COLO829 (cell line): ENCODE results near the gene LHFPL2.
"Not testable (repeated sequence)": the region's sequence is repeated elsewhere in the genome, so short reads cannot be mapped to it uniquely, and the experiment has no call there.

Experiments
- DNase-seq: peaks from one replicate; pipeline ENCODE4 v3.0.0; 2012; ENCODE audit warnings: low spot score

The LHFPL2 gene, protein sequence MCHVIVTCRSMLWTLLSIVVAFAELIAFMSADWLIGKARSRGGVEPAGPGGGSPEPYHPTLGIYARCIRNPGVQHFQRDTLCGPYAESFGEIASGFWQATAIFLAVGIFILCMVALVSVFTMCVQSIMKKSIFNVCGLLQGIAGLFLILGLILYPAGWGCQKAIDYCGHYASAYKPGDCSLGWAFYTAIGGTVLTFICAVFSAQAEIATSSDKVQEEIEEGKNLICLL

DNA sequence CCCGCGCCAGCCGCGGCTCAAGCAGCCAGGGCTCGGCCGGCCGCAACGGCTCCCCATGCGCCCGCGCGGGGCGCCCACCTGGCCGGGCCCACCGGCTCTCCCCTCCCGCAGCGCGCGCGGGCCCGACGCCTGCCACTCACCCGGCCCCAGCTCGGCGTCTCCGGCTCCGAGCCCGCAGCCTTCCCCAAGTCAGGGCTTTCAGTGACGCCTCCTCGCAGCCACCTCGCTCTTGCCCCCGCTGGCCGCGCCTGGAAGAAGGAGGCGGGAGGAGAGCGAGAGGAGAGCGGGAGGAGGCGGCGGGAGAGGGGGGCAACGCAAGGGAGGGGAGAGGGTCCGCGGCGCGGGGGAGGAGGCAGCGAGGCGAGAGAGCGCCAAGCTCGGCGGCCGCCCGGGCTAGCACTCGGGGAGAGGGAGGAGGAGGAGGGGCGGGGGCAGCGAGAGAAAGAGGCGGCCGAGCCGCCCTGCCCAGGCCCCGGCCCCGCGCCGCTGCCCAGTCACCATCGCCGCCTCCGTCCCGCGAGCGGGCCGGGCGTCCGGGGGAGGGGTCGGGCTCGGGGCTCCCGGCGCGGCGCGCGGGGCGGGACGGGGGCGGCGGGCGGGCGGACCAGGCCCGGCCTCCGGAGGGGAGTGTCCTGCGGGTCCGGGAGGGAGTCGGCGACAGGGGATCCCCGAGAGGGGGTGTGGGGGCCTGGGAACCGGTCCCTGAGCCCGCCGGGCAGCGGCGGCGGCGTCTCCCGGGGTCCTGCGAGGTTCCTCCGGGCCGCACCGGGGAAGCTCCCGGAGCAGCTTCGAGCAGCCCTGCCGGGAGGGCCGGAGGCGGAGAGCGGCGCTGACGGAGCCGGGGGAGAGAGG is at the start of gene LHFPL2:
Gene LHFPL2 (minus strand): TSS at position 414 of the 852 bp plus-strand sequence. CDS start 138,559 bp downstream, outside the sequence.
- DNase-seq, result no peak

DNA sequence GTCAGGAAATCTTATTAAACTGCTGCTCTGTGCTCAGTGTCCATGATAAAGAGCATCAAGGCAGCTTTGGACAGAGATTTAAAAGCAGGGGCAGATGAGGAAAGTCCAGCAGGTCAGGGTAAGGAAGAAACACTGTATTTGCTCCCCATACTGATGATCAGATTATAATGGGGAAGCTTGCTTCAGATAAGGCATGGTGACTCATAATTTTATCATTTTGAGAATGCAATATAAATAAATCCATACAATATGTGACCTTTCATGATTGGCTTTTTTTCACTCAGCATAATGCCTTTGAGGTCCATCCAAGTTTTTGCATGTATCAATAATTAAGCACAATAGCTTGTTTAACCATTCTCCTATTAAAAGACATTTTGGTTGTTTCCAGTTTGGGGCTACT is 48.1 kb upstream of the LHFPL2 start:
- no peak for DNase-seq

DNA sequence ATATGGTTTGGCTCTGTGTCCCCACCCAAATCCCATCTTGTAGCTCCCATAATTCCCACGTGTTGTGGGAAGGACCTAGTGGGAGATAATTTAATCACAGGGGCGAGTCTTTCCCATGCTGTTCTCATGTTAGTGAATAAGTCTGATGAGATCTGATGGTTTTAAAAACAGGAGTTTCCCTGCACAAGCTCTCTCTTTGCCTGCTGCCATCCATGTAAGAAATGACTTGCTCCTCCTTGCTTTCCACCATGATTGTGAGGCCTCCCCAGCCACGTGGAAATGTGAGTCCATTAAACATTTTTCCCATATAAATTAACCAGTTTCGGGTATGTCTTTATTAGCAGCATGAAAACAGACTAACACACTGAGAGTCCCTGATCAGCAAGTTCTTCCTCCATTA is 47.5 kb upstream of the LHFPL2 start:
- DNase-seq, result not testable (repeated sequence)

DNA sequence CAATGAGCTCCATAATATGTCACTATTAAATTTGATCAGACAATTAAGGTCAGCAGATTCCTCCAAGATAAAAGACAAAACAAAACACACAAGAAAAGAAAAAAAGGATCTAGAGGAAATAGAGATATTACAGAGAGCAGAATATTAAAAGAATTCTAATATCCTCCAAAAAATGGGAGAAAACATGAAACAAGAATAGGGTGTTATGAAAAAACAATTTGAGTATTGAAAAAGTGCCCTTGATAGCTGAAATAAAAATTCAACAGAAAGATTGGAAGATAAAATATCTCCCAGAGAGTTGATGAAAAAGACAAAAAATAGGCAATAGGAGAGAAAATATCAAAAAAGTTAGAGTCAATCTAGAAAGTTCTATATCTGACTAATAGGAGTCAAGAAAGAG is 44.8 kb upstream of the LHFPL2 start:
- no peak for DNase-seq

DNA sequence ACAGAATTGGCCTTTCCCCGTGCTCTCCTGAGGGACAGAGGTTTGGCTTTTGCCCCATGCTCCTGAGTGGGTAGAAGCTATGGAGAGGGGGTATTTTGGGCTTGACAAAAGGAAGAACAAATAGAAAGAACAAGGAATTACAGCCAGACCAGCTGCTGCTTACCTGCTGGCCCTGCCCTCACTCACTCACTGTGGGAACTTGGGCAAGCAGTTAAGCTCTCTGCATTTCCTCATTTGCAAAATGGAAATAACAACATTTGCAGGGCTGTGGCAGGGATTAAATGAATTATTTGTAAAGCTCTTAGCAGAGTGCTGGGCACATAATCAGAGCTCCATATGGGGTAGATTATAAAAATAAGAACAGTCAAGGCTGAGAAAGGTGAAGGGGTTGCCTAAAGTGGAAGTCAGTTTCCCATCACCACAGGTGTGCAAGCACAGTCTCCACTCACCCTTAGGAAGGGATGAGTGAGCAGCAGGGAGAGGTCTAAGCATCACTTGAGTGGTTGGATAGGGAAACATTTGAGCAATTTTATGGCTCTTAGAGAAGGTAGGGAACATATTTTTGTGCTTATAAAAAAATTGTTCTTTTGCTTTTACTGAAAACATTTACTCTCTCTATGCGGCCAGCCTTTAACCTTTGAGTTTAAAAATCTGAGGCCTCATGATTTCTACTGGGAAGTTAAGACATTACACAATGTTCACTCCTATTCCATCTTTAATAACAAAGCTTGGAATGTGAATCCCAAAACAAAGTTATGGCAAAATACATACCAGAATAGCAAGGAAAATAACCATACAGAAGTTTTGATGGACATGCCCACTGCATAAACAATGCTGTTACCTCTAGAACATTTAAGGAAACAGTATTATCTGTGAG is 42.8 kb upstream of the LHFPL2 start:
- no peak for DNase-seq

DNA sequence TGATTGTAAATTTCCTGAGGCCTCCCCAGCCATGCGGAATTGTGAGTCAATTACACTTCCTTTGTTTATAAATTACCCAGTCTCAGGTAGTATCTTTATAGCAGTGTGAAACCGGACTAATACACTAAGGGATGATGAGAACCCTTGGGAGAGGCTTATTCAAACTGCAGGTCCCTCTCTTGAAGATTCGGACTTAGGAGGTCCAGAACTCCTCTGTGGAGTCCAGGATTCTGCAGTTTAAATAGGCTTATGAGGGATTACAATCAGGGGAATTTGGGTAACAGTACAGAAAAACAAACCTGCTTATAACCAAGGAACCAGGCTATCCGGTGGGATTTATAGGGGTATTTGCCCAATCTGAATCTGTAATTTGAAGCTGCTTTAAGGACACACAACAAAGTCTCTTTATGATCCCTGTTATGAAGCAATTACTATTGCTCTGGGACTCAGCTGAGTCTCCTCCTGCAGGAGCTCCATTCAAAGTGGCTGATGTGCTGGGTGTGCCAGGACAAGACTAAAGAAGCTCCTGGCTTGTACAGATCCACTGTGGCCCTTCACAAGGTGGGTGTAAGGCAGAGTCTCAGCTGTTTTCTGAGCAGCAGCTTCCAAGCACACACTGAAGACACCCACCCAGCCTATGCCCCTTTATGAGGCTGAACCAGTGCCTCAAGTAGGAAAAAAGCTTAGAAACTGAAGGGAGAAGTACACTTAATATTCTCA is 41.8 kb upstream of the LHFPL2 start:
- DNase-seq, result no peak

DNA sequence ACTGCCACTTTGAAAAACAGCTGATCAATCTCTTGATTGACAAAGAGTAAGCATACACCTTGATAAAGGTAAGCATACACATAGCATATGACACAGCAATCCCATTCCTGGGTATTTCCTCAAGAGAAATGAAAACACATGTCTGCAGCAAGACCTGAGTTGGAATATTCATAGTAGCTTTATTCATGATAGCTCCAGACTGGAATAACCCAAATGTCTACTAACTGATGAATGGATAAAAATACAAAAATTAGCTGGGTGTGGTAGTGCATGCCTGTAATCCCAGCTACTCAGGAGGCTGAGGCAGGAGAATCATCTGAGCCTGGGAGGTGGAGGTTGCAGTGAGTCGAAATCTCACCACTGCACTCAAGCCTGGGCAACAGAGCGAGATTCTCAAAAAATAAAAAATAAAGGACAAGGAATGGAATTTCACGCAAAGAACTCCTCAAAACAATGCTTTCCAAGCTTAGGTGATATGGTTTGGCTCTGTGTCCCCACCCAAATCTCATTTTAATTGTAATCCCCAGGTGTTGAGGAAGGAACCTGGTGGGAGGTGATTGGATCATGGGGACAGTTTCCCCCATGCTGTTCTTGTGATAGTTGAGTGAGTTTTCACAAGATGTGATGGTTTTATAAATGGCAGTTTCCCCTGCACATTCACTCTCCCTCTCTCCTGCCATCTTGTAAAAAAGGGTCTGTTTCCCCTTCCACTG is 41.1 kb upstream of the LHFPL2 start:
- DNase-seq, result no peak

DNA sequence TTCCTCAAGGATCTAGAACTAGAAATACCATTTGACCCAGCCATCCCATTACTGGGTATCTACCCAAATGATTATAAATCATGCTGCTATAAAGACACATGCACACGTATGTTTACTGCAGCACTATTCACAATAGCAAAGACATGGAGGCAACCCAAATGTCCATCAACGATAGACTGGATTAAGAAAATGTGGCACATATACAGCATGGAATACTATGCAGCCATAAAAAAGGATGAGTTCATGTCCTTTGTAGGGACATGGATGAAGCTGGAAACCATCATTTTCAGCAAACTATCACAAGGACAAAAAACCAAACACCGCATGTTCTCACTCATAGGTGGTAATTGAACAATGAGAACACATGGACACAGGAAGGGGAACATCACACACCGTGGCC is 38.9 kb upstream of the LHFPL2 start:
- not testable (repeated sequence) for DNase-seq

DNA sequence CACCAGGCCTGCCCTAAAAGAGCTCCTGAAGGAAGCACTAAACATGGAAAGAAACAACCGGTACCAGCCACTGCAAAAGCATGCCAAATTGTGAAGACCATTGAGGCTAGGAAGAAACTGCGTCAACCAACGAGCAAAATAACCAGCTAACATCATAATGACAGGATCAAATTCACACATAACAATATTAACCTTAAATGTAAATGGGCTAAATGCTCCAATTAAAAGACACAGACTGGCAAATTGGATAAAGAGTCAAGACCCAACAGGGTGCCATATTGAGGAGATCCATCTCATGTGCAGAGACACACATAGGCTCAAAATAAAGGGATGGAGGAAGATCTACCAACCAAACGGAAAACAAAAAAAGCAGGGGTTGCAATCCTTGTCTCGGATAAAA is 35.3 kb upstream of the LHFPL2 start:
- not testable (repeated sequence) for DNase-seq

DNA sequence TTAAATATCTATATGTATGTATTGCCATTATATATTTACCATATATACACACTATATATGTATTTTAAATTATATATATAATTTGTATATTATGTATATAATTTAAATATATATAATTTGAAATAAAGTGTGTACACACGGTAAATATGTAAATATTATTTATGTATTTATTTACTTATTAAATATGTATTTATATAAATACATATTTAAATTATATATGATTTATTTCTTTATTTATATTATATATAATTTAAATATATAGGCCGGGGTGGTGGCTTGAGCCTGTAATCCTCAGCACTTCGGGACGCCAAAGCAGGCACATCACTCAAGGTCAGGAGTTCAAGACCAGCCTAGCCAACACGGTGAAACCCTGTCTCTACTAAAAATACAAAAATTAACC is 31.3 kb upstream of the LHFPL2 start:
- no peak for DNase-seq

DNA sequence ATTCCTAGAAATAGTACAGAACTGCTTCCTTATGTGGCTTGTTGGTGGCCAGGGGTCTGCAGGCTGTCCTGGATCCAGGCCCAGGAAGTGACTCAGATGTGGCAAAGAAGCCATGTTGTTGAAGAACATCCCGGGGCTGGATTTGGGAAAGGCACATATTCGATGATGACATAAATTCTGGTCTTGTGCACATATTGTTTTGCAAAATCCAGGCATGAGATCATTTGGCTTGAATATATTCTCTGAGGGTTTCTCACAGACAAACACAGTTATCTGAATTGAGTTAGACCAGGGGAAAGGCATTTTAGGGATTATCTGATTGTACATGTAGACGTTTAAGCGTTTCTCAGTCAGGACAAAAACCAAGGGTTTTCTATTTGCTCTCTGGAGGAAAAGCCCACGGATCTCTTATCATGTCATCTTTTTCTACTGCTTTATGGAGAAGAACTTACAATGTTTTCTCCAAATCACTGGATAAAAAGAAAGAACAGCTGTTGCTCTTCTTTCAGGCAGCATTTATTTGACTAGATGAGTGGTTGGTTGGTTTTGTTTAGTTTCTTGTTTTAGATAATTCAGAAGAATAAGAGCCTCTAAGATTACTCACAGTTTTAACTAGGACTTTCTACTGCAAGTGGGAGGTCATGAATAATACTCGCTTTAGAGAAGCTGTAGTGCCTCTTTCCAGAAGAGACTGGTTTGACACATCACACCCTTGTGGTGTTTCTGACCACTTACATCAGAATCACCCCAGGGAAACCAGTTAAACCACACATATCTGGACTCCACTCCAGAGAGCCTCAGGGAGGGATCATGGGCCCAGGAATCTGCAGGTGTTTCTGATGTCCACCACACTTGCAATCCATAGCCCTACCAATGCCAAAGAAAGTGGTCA is 29.5 kb upstream of the LHFPL2 start:
- peak; percentile 22 for DNase-seq

DNA sequence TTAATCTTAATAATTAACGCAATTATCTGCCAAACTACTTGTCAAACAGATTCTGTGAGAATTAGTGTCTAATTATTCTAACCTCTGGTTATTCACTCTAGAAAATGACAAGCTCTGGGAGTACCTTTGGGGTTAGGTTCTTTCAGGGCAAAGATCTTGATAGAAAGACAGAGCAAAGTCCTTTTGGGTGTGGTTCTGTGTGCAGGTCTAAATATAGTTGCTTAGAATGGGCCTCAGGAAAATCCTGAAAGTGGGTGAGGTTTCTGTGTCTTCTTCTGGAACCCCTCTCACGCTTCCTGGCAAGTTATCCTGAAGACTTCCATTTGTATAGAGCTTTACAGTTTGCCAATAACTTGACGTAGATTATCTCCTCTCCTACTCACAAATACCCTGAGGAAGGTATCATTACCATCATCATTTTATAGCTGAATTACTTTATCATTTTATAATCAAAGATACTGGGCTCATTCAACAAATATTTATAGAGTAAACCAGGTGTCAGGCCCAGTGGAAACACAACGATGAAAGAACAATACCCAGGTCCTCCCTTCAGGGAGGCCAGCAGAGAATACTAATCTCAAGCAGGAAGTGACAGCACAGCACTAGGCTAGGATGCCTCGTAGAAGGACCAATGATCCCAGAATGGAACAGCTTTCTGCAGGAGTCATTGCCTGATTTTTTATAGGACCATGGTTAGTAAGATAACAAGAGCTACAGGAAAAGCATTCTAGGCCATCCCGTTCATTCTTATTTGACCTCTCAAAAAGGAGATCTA is 27.6 kb upstream of the LHFPL2 start:
- DNase-seq, result no peak

DNA sequence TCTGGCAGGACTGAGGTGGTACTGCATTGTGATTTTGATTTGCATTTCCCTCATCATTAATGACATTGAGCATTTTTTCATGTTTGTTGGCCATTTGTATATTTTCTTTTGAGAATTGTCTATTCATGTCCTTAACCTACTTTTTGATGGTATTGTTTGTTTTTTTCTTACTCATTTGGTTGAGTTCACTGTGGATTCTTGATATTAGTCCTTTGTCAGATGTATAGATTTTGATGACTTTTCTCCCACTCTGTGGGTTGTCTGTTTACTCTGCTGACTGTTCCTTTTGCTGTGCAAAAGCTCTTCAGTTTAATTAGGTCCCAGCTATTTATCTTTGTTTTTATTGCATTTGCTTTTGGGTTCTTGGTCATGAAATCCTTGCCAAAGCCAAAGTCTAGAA is 25.3 kb upstream of the LHFPL2 start:
- not testable (repeated sequence) for DNase-seq

DNA sequence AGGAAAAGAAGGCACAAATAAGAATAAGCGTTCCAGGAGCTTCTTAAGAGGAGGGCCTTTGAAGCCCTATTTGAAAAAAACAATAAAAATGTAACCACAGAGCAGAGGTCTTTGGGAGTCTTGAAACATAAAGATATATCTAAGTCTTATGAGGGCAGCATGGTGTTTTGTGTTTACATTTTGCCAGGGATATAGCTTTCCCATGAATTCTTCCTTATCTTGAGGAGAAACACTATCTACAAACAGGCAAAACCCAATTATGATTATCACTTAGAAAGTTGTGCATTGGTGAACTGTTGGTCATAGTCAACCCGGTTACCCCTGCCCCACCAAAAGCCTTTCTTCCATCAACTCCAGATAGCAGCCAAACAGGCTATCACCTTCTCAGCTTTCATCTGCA is 23.6 kb upstream of the LHFPL2 start:
- no peak for DNase-seq

DNA sequence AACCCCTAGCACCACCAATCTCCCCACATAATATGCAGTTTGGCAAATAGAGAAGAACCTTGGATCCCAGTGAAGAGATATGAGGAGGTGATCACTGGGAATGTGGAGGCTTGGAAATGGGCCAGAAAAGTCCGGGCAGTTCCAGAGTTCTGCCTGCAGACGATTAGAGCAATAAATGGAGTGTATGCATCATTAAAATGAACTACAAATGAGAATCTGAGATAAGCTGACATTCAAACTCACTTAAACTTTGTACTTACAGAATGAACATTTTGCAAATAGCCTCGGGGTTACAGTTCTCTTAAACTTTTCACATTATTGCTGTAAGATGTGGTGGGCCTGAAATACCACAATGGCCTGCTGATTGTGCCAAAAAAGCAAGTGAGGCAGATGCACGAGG is 23.0 kb upstream of the LHFPL2 start:
- DNase-seq, result no peak

DNA sequence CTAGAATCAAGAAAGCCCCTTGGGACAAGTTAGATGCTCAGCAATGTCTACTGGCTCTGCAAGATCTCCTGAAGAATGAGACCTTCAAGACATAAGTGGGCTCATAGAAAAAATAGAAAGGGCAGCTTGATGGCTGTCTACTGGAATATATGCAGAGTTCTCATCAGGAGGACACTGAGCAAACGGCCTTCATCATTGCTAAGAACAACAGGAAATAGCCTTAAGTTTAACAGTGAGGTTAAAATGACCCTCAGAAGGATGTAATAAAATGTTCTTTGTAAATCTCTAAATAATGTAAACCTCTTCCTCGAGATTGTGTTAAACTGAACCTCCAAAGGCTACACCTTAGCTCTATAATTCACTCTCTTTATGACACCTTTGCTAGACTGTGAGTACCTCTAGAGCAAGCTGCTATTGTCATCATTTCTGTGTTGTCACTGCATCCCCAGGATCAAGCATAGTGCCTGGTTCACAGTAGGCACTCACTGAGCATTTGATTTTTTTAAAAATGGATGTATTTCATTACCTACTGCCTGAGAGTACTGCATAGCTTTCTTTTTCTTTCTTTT is 22.2 kb upstream of the LHFPL2 start:
- DNase-seq, result no peak

DNA sequence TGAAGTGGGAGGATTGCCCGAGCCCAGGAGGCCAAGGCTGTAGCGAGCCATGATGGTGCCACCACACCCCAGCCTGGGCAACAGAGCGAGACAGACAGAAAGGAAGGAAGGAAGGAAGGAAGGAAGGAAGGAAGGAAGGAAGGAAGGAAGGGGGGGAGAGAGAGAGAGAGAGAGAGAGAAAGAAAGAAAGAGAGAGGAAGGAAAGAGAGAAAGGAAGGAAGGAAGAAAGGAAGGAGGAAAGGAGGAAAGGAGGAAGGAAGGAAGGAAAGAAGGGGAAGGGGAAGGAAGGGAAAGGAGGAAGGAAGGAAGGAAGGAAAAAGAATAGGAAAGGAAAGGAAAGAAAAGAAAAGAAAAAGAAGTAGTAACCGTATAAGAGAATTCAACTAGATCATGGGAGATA is 20.8 kb upstream of the LHFPL2 start:
- no peak for DNase-seq

DNA sequence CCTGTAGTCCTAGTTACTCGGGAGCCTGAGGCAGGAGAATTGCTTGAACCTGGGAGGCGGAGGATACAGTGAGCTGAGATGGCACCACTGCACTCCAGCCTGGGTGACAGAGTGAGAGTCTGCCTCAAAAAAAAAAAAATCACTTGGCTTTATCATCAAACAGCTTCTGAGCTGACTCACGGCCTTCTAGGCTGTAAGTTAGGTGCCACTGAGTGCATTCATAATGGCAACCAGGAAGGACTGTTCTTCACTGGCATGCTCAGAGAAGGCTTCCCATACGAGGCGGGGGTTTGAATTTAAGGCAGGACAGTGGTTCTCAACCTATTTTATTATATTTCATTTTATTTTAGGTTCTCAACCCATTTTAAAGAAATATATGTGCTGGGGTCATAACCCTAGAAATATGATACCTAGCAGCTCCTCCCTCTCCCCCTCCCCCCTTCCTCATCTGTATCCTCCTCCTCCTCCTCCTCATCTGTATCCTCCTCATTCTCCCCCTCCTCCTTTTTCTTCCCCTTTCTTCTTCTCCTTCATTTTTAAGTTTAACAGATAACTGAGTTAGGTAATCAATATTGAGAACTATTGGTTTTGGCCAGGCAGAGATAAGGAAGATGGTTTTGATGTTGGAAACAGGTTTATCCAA is 19.0 kb upstream of the LHFPL2 start:
- DNase-seq, result no peak

DNA sequence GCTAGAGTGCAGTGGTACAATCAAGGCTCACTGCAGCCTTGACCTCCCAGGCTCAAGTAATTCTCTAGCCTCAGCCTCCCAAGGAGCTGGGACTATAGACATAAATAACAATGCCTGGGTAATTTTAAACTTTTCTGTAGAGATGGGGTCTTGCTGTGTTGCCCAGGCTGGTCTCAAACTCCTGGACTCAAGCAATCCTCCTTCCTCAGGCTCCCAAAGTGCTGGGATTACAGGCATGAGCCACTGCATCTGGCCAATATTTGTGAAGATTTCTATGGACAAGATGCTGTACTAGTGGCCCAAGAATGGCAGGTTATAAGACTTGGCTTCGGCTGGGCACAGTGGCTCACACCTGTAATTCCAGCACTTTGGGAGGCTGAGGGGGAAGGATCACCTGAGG is 18.4 kb upstream of the LHFPL2 start:
- not testable (repeated sequence) for DNase-seq
